ENCODE data around the gene MED31.
"Not testable (repeated sequence)": the region's sequence is repeated elsewhere in the genome, so short reads cannot be mapped to it uniquely, and the experiment has no call there.

MED31 gene

GRCh38 chr17:6651354-6651918 is at the start of gene MED31, which contains the start of gene C17orf100:
TSS of gene MED31 (minus strand) at chr17:6651605. CDS start at chr17:6651528, 77 bp downstream.
TSS of gene C17orf100 (plus strand) at chr17:6651762. CDS start at chr17:6651914, 152 bp downstream.
- DNase-seq, result peak; percentile 88

- no peak for DNase-seq
Measured at GRCh38 chr17:6700948-6701307, 49.5 kb upstream of the MED31 start.

GRCh38 chr17:6699997-6700947 is 48.9 kb upstream of the MED31 start:
- DNase-seq, result no peak

- no peak for DNase-seq
Measured at GRCh38 chr17:6698004-6698403, 46.6 kb upstream of the MED31 start.

- no peak for DNase-seq
Measured at GRCh38 chr17:6696906-6697305, 45.5 kb upstream of the MED31 start.

- DNase-seq, result no peak
Measured at GRCh38 chr17:6695565-6695964, 44.2 kb upstream of the MED31 start.

GRCh38 chr17:6695051-6695450 is 43.6 kb upstream of the MED31 start:
- DNase-seq, result no peak

GRCh38 chr17:6691958-6692357 is 40.6 kb upstream of the MED31 start:
- not testable (repeated sequence) for DNase-seq

GRCh38 chr17:6691546-6691945 is 40.1 kb upstream of the MED31 start:
- DNase-seq, result no peak

GRCh38 chr17:6690641-6691040 is 39.2 kb upstream of the MED31 start:
- DNase-seq, result no peak

- no peak for DNase-seq
Measured at GRCh38 chr17:6688944-6689343, 37.5 kb upstream of the MED31 start.

GRCh38 chr17:6686026-6686425 is 34.6 kb upstream of the MED31 start:
- DNase-seq, result no peak

GRCh38 chr17:6684881-6685767 is 33.7 kb upstream of the MED31 start:
- no peak for DNase-seq

- DNase-seq, result no peak
Measured at GRCh38 chr17:6684460-6684783, 33.0 kb upstream of the MED31 start.

- DNase-seq, result no peak
Measured at GRCh38 chr17:6683730-6684459, 32.5 kb upstream of the MED31 start.

GRCh38 chr17:6683081-6683684 is 31.8 kb upstream of the MED31 start:
- no peak for DNase-seq

- no peak for DNase-seq
Measured at GRCh38 chr17:6682339-6682738, 30.9 kb upstream of the MED31 start.

- no peak for DNase-seq
Measured at GRCh38 chr17:6681671-6682070, 30.3 kb upstream of the MED31 start.

GRCh38 chr17:6681176-6681575 is 29.8 kb upstream of the MED31 start:
- DNase-seq, result no peak

GRCh38 chr17:6679241-6679640 is 27.8 kb upstream of the MED31 start:
- DNase-seq, result no peak

- DNase-seq, result no peak
Measured at GRCh38 chr17:6677946-6678345, 26.5 kb upstream of the MED31 start.

GRCh38 chr17:6677158-6677831 is 25.9 kb upstream of the MED31 start:
- no peak for DNase-seq
